CD4-positive, alpha-beta T cell treated with Interleukin-1 beta for 1 hour (primary cell): ENCODE results near the gene PGP.
"Not testable (repeated sequence)": the region's sequence is repeated elsewhere in the genome, so short reads cannot be mapped to it uniquely, and the experiment has no call there.

Experiments used
- DNase-seq, 2 donors: peaks; one replicate each; pipeline ENCODE4 v3.0.0-alpha.2; 2020 to 2022

PGP gene

DNA sequence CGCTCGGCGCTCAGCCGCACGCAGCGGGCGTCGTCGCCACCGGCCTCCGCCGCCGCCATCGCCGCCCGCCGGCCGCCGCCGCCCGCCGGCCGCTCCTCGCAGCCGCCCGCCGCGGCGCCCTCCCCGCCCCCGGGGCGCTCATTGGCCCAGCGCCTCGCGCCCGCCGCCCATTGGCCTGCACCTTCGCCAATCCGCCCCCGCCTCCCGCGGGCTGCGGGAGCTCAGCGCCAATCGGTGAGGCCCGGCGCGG lies at the start of gene PGP:
PGP (minus strand) TSS at position 122 of the 250 bp plus-strand sequence; CDS start at position 59, 63 bp downstream.
- DNase-seq, result no peak

DNA sequence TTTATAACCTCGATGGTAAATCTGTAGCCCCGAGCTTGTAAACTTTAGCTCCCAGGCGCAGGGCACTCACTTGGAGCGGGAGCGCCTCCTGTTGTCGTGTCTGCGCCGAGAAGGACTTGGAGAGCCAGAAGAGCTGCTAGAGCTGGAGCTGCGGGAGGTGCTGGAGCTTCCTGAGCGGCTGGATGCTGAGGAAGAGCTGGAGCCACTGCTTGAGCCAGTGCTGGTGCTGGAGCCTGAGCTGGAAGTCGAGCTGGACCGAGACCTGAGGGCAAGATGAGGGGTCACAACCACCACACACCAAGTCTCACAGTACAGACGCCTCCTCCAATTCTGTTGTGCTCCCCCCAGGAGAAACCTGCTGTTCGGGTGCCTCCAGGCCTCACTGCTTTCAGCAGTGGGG lies 48.4 kb upstream of the PGP start:
- not testable (repeated sequence) for DNase-seq

- DNase-seq, result no peak
These were observed 45.6 kb upstream of the PGP start for GRCh38 chr16:2260250-2260649.

GRCh38 chr16:2258530-2258929 lies 43.9 kb upstream of the PGP start:
- DNase-seq, result not testable (repeated sequence)

- no peak for DNase-seq
These were observed 43.1 kb upstream of the PGP start for GRCh38 chr16:2257726-2258125.

DNA sequence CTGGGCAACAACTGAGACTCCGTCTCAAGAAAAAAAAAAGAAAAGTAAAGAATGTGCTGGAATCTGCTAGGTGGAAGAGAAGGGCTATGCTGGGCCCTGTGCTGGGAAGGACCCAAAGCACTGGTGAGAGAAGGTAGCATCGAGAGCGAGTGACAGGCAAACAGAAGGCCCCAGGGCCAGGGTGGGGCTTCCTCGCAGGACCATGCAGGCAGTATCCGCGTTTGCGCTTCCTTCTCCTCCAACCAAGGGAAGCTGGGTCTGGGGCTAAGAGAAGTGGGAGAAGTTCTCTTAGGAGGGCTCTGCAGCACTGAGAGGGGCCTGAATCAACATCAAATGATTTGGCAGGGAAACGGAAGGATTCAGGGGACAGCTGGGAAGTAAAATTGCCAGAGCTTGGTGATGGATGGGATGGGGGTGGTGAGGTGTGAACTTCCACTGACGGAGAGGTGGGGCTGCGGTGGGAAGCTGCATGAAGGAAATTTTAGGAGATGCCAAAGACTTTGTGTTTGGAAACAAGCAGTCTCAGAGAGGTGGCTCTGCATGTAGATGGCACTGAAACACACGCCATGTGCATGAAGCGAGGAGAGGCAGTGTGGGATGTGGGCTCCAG lies 42.0 kb upstream of the PGP start:
- no peak for DNase-seq

DNA sequence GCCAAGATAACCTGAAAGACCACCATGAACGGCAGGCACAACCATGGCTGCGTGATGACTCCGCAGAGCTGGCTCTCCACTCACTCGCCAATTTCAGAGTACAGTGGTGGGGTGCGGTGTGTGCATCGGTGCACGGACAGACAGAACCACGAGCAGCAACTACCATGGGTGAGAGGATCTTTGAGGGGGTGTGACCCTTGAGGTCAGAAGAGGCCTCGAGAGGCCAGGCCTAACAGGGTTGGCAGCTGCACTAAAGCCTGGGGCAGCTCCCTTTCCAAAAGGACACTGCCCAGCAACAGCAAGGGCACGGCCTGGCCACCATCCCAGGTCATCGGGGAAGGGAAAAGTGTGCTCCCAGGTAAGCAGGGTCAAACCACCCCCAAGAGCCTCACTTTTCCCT lies 38.7 kb upstream of the PGP start:
- DNase-seq, result no peak

DNA sequence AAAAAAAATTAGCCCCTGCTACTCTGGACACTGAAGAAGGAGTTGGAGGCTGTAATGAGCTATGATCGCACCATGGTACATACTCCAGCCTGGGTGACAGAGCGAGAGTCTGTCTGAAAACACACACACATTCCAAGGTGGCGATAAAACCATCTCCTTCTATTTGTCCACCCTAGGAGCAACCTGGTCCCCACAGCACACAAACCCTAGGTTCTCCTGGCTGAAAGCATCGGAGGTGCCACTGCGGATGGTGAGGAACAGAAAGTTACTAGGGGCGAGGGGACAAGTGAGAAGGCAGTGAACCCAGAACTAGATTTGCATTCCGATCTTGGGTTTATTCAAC lies 38.1 kb upstream of the PGP start:
- DNase-seq, result no peak

GRCh38 chr16:2251296-2252111 lies 36.9 kb upstream of the PGP start, which contains the start of gene ECI1:
Gene ECI1, minus strand, starts transcription at chr16:2251587. Its CDS starts 21 bp downstream, at chr16:2251566.
- DNase-seq, result peak; percentile 89

- DNase-seq, result peak; percentile 57 to 60
These were observed 36.1 kb upstream of the PGP start for GRCh38 chr16:2250652-2251295.

- DNase-seq, result no peak
These were observed 31.8 kb upstream of the PGP start for GRCh38 chr16:2246301-2246885.

- DNase-seq, result no peak
These were observed 30.5 kb upstream of the PGP start for GRCh38 chr16:2244926-2245795.

GRCh38 chr16:2244301-2244700 lies 29.7 kb upstream of the PGP start:
- DNase-seq, result no peak

DNA sequence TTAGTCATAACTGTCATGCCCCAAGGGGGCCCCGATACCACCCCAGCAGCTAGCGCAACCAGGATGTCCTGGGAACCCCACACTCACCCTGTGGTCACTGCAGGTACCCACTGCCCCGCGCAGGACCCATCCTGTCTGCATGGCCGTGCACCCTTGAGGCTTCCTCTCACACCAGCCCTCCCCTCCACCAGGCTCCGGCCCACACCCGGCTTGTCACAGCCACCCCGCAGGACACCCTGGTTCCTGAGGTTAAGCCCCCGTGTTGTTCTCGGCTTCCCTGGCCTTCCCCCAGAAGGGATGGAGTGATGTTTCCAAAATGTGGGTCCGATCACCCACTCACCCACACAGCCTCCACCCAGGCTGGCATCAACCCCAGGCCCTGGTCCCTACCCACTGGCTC lies 29.1 kb upstream of the PGP start:
- DNase-seq, result no peak

GRCh38 chr16:2243031-2243528 lies 28.4 kb upstream of the PGP start:
- no peak for DNase-seq

DNA sequence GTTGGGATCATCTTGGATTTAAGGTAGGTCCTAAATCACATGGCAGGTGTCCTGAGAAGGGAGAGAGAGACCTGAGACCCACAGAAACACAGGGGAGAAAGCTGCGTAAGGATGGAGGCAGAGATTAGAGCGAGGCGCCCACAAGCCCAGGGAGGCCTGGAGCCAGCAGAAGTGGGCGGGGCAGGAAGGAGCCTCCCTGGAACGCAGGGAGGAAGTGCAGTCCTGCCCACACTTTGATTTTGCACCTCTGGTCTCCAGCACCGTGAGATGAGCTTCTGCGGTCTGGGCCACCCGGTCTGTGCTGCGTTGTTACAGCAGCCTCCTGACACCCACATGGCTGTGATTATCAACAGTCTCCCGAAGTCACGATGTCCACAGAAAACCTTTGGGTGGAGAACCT lies 28.0 kb upstream of the PGP start:
- DNase-seq, result no peak

DNA sequence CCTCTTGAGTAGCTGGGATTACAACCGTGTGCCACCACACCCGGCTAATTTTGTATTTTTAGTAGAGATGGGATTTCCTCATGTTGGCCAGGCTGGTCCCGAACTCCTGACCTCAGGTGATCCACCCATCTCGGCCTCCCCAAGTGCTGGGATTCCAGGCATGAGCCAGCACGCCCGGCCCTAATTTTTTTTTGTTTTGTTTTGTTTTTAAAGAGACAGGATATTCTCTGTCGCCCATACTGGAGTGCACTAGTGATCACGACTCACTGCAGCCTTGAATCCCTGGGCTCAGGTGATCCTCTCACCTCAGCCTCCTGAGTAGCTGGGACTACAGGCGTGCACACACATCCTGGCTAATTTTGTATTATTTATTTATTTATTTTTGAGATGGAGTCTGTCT lies 25.7 kb upstream of the PGP start:
- DNase-seq, result not testable (repeated sequence)

DNA sequence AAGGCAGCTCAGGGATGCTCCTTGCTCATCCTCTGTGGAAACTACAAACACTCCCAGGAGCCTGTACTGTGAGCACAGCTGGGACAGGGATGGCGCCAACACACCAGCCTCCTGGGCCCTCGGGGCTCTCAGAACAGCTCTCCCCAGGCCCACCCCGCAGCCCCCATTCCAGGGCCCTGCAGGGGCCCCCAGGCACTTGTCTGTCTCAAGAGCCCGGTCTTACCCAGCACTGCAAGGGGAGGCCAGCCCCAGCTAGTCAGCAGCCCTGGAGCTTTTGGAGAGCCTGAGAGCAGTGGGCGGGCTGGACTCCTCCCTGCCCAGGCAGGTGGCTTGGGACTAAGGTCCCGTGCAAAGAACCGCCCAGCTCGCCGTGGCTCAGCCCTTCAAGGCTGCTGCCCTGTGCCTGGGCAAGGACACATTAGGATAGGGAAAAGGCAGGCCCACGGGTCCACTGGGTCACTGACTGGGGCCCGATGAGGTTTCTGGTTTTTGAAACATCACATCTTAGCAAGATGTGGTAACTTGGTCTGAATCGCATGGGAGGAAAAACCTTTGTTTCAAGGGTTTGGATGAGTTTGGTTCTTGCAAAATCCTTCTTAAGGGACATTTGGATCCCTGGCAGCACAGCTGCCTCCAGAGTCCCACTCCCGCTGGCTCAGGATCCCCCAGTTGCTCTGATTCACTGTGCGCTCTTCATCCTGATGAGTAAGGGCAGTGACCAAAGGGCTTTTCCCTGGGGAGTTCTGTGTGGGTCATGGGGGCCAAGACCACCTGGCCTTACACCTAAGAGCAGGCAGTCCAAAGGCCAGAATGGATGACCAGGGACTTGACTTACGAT lies 24.4 kb upstream of the PGP start:
- no peak for DNase-seq

- DNase-seq, result no peak
These were observed 23.7 kb upstream of the PGP start for GRCh38 chr16:2238150-2238837.

DNA sequence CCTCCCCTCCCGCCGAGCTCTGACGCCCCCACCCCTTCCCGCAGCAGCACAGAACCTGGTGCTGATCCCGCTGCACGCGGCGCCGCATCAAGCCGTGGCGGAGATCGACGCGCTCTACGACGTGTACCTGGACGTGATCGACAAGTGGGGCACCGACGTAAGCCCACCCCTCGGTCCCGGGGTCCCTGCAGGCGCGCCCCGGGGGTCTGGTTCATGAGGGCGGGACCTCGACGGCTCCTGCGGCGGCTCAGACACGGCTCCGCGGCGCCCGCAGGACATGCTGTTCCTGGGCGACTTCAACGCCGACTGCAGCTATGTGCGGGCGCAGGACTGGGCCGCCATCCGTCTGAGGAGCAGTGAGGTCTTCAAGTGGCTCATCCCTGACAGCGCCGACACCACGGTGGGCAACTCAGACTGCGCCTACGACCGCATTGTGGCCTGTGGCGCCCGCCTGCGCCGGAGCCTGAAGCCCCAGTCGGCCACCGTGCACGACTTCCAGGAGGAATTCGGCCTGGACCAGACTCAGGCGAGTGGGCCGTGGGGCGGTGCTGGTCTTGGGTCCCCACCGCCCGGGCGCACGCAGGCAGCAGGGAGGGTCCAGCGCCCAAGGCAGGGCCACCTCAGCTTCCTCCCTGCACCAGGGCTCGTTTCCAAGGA lies 23.0 kb upstream of the PGP start:
- DNase-seq, result no peak

DNA sequence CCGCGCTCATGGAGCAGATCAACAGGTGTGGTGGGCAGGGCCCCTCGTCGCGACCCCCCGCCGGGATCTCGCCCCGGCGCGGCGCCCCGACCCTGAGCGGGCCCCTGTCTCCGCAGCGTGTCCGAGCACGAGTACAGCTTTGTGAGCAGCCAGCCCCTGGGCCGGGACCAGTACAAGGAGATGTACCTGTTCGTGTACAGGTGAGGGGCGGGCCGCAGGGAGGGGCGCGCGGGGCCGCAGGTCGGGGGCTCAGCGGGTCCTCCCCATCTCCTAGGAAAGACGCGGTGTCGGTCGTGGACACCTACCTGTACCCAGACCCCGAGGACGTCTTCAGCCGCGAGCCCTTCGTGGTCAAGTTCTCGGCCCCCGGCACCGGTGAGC lies 22.5 kb upstream of the PGP start:
- no peak for DNase-seq
